ENCODE measurements around the gene GPR176. TPM values are rescaled to one million over a fixed set of nuclear protein-coding genes. Genes with fewer than 3 reads are reported as not detected.

GPR176 gene
- total RNA-seq, 2 donors from 2014 or later = 0.07 to 0.14 TPM

- no peaks in the 10 kb centered on the region for H3K9me3 Mint-ChIP-seq
Measured at GRCh38 chr15:39795486-39795885, 124.6 kb downstream of the GPR176 start.

GRCh38 chr15:39794954-39795353, 125.1 kb downstream of the GPR176 start:
- no peaks in the 10 kb centered on the region for H3K9me3 Mint-ChIP-seq
- no peak overlapping the region for H3K4me3 Mint-ChIP-seq
- no peaks in the 10 kb centered on the region for H3K36me3 Mint-ChIP-seq
- no peak overlapping the region for H3K27ac Mint-ChIP-seq
- DNase-seq (ENCODE audit: low spot score) (no peak), ATAC-seq (no peak)
- no peaks in the 10 kb centered on the region for H3K4me1 Mint-ChIP-seq (ENCODE audit: low read depth in 2 of 2)
- peaks cover 32 to 64% of the 10 kb centered on the region in 2 donors for H3K27me3 Mint-ChIP-seq

More at GRCh38 chr15:39795486-39795885, 124.6 kb downstream of the GPR176 start:
- ATAC-seq = no peak
- Mint-ChIP-seq H3K36me3 (no peaks in the 10 kb centered on the region), H3K4me3 (no peak overlapping the region), H3K27me3 (peaks cover 35 to 64% of the 10 kb centered on the region in 2 donors), H3K4me1 (ENCODE audit: low read depth in 2 of 2) (no peaks in the 10 kb centered on the region), H3K27ac (no peak overlapping the region)
- no peak for DNase-seq (ENCODE audit: low spot score)

- H3K9me3 Mint-ChIP-seq = no peaks in the 10 kb centered on the region
- no peak overlapping the region for H3K4me3 Mint-ChIP-seq
- H3K27ac Mint-ChIP-seq = no peak overlapping the region
- H3K4me1 Mint-ChIP-seq (ENCODE audit: low read depth in 2 of 2) = no peaks in the 10 kb centered on the region
- no peak for ATAC-seq
- peaks cover 32 to 60% of the 10 kb centered on the region in 2 donors for H3K27me3 Mint-ChIP-seq
- H3K36me3 Mint-ChIP-seq = no peaks in the 10 kb centered on the region
- DNase-seq (ENCODE audit: low spot score) = no peak
Measured at GRCh38 chr15:39793923-39794322, 126.1 kb downstream of the GPR176 start.

- no peaks in the 10 kb centered on the region for H3K36me3 Mint-ChIP-seq
- H3K9me3 Mint-ChIP-seq = no peaks in the 10 kb centered on the region
- peaks cover 2 to 9% of the 10 kb centered on the region in 2 donors for H3K4me1 Mint-ChIP-seq (ENCODE audit: low read depth in 2 of 2)
- H3K27ac Mint-ChIP-seq = no peak overlapping the region
- H3K27me3 Mint-ChIP-seq = peaks cover 32 to 49% of the 10 kb centered on the region in 2 donors
- no peak for ATAC-seq
- DNase-seq (ENCODE audit: low spot score) = no peak
- no peak overlapping the region for H3K4me3 Mint-ChIP-seq
Measured at GRCh38 chr15:39792844-39793335, 127.2 kb downstream of the GPR176 start.

- ATAC-seq = no peak
- no peak overlapping the region for H3K4me3 Mint-ChIP-seq
- H3K36me3 Mint-ChIP-seq = no peaks in the 10 kb centered on the region
- H3K4me1 Mint-ChIP-seq (ENCODE audit: low read depth in 2 of 2) = peaks cover 5 to 12% of the 10 kb centered on the region in 2 donors
- DNase-seq (ENCODE audit: low spot score) = no peak
- no peaks in the 10 kb centered on the region for H3K9me3 Mint-ChIP-seq
- no peak overlapping the region for H3K27ac Mint-ChIP-seq
- H3K27me3 Mint-ChIP-seq = peaks cover 30 to 43% of the 10 kb centered on the region in 2 donors
Measured at GRCh38 chr15:39792025-39792843, 127.8 kb downstream of the GPR176 start.

- no peak overlapping the region for H3K4me3 Mint-ChIP-seq
- H3K4me1 Mint-ChIP-seq (ENCODE audit: low read depth in 2 of 2) = peaks cover 12 to 15% of the 10 kb centered on the region in 2 donors
- H3K27ac Mint-ChIP-seq = no peak overlapping the region
- no peaks in the 10 kb centered on the region for H3K9me3 Mint-ChIP-seq
- ATAC-seq (no peak), DNase-seq (ENCODE audit: low spot score) (no peak)
- no peaks in the 10 kb centered on the region for H3K36me3 Mint-ChIP-seq
- H3K27me3 Mint-ChIP-seq = peaks cover 14 to 19% of the 10 kb centered on the region in 2 donors
Measured at GRCh38 chr15:39789736-39790135, 130.3 kb downstream of the GPR176 start.

- peaks cover 7 to 11% of the 10 kb centered on the region in 2 donors for H3K27me3 Mint-ChIP-seq
- no peaks in the 10 kb centered on the region for H3K9me3 Mint-ChIP-seq
- H3K4me3 Mint-ChIP-seq = no peak overlapping the region
- H3K4me1 Mint-ChIP-seq (ENCODE audit: low read depth in 2 of 2) = peaks cover 14 to 19% of the 10 kb centered on the region in 2 donors
- H3K27ac Mint-ChIP-seq = no peak overlapping the region
- DNase-seq (ENCODE audit: low spot score) = no peak
- no peak for ATAC-seq
- H3K36me3 Mint-ChIP-seq = no peaks in the 10 kb centered on the region
Measured at GRCh38 chr15:39788800-39789565, 131.1 kb downstream of the GPR176 start.

- Mint-ChIP-seq H3K9me3 (no peaks in the 10 kb centered on the region), H3K4me3 (no peak overlapping the region), H3K27me3 (peaks cover 5 to 8% of the 10 kb centered on the region in 2 donors), H3K27ac (no peak overlapping the region), H3K4me1 (ENCODE audit: low read depth in 2 of 2) (peaks cover 20 to 27% of the 10 kb centered on the region in 2 donors), H3K36me3 (no peaks in the 10 kb centered on the region)
- ATAC-seq (peak; percentile 48 to 66), DNase-seq (ENCODE audit: low spot score) (no peak)
Measured at GRCh38 chr15:39788108-39788507, 132.0 kb downstream of the GPR176 start.

GRCh38 chr15:39787479-39787878, 132.6 kb downstream of the GPR176 start:
- Mint-ChIP-seq H3K27me3 (peaks cover under 1 to 1% of the 10 kb centered on the region in 2 donors), H3K4me3 (no peak overlapping the region), H3K27ac (no peak overlapping the region), H3K9me3 (no peaks in the 10 kb centered on the region), H3K4me1 (ENCODE audit: low read depth in 2 of 2) (peaks cover 20 to 31% of the 10 kb centered on the region in 2 donors), H3K36me3 (no peaks in the 10 kb centered on the region)
- ATAC-seq (no peak), DNase-seq (ENCODE audit: low spot score) (no peak)

GRCh38 chr15:39786447-39787056, 133.5 kb downstream of the GPR176 start:
- ATAC-seq (no peak), DNase-seq (ENCODE audit: low spot score) (no peak)
- Mint-ChIP-seq H3K9me3 (no peaks in the 10 kb centered on the region), H3K27me3 (no peaks in the 10 kb centered on the region), H3K36me3 (no peaks in the 10 kb centered on the region), H3K4me3 (no peak overlapping the region), H3K27ac (no peak overlapping the region), H3K4me1 (ENCODE audit: low read depth in 2 of 2) (peaks cover 25 to 38% of the 10 kb centered on the region in 2 donors)

- peaks cover 28 to 41% of the 10 kb centered on the region in 2 donors for H3K4me1 Mint-ChIP-seq (ENCODE audit: low read depth in 2 of 2)
- no peak for ATAC-seq
- H3K27ac Mint-ChIP-seq = peak overlapping the region in 1 of 2 donors; percentile 26
- H3K27me3 Mint-ChIP-seq = no peaks in the 10 kb centered on the region
- no peaks in the 10 kb centered on the region for H3K9me3 Mint-ChIP-seq
- no peaks in the 10 kb centered on the region for H3K36me3 Mint-ChIP-seq
- H3K4me3 Mint-ChIP-seq = no peak overlapping the region
- DNase-seq (ENCODE audit: low spot score) = no peak
Measured at GRCh38 chr15:39785841-39786240, 134.2 kb downstream of the GPR176 start.

GRCh38 chr15:39785139-39785538, 134.9 kb downstream of the GPR176 start:
- DNase-seq (ENCODE audit: low spot score) = no peak
- ATAC-seq = no peak
- H3K4me1 Mint-ChIP-seq (ENCODE audit: low read depth in 2 of 2) = peaks cover 28 to 41% of the 10 kb centered on the region in 2 donors
- H3K27me3 Mint-ChIP-seq = no peaks in the 10 kb centered on the region
- peak overlapping the region; percentile 26 to 68 for H3K27ac Mint-ChIP-seq
- H3K36me3 Mint-ChIP-seq = no peaks in the 10 kb centered on the region
- no peaks in the 10 kb centered on the region for H3K9me3 Mint-ChIP-seq
- H3K4me3 Mint-ChIP-seq = peak overlapping the region; percentile 35

- Mint-ChIP-seq H3K4me3 (peak overlapping the region; percentile 35), H3K27ac (peak overlapping the region; percentile 26 to 68), H3K4me1 (ENCODE audit: low read depth in 2 of 2) (peaks cover 28 to 41% of the 10 kb centered on the region in 2 donors), H3K9me3 (no peaks in the 10 kb centered on the region), H3K36me3 (no peaks in the 10 kb centered on the region), H3K27me3 (no peaks in the 10 kb centered on the region)
- ATAC-seq (no peak), DNase-seq (ENCODE audit: low spot score) (no peak)
Measured at GRCh38 chr15:39784638-39785037, 135.4 kb downstream of the GPR176 start.

Data from natural killer cell treated with Interleukin-12 subunit alpha and Interleukin-12 subunit beta and Interleukin-15 and Interleukin-18, amount 100 ng/mL, for 72 hours (primary cell).